SK-N-SH (cell line): Measurements from ENCODE around the gene PDE4D. TPM values are rescaled to one million over a fixed set of nuclear protein-coding genes. Genes with fewer than 3 reads are reported as not detected.

Source experiments
- CTCF ChIA-PET: fragments of 300-600, 350-600 bp; formaldehyde crosslinking; extraction: SDS; loops from one replicate; lab custom pipeline; 2021; lab: Yijun Ruan, JAX
- POLR2A ChIA-PET: fragments of 350-600 bp; sonication (Branson Sonifier 250); formaldehyde crosslinking; extraction: SDS; loops from one replicate; lab custom pipeline; 2020; ENCODE audit warnings: antibody characterized with exemption, inconsistent platforms; lab: Yijun Ruan, JAX
- DNase-seq: peaks from one replicate; pipeline ENCODE4 v3.0.0; 2012
- H2AFZ ChIP-seq: fragments of 200-600 bp; sonication (generic); 2 replicates; pipeline ENCODE4 v1.8.1; 2016; ENCODE audit warnings: antibody characterized with exemption, mild to moderate bottlenecking, low read depth
- H3F3A ChIP-seq: fragments of 200-600 bp; sonication (generic); replicated peaks from 2 replicates; pipeline ENCODE3; 2016; ENCODE audit warnings: antibody characterized with exemption, mild to moderate bottlenecking; ENCODE audit not compliant: insufficient read depth
- H3K27ac ChIP-seq, 2 experiments: fragments of 200-500 bp in 1 of 2; fragments of 200-600 bp in 1 of 2; sonication (Bioruptor generic) in 1 of 2; sonication (generic), shearing (Covaris generic) in 1 of 2; 2 replicates each; pipeline versions ENCODE4 v1.5.1 to v1.6.1; 2014 to 2016; ENCODE audit warnings: low read depth in 2 of 2, inconsistent platforms in 1 of 2, low read length in 1 of 2, mild to moderate bottlenecking in 1 of 2, mixed read lengths in 1 of 2
- H3K27me3 ChIP-seq: fragments of 200-600 bp; sonication (generic), shearing (Covaris generic); 2 replicates; pipeline ENCODE4 v1.6.1; 2016; ENCODE audit warnings: mixed run types; ENCODE audit not compliant: insufficient read depth
- H3K36me3 ChIP-seq, 2 experiments: fragments of 200-500 bp in 1 of 2; fragments of 200-600 bp in 1 of 2; sonication (Bioruptor generic) in 1 of 2; sonication (generic) in 1 of 2; replicated peaks in 1 of 2; 2 replicates each; pipeline versions ENCODE3 to v1.5.1; 2014 to 2016; ENCODE audit warnings: low read length in 1 of 2, mild to moderate bottlenecking in 1 of 2; ENCODE audit not compliant: insufficient read depth in 2 of 2, control insufficient read depth in 1 of 2
- H3K4me1 ChIP-seq, 2 experiments: fragments of 200-500 bp in 1 of 2; fragments of 200-600 bp in 1 of 2; sonication (Bioruptor generic) in 1 of 2; sonication (generic), shearing (Covaris generic) in 1 of 2; 2 replicates each; pipeline versions ENCODE4 v1.5.1 to v1.6.1; 2014 to 2016; ENCODE audit warnings: low read depth in 1 of 2, low read length in 1 of 2, mixed run types in 1 of 2; ENCODE audit not compliant: insufficient read depth in 2 of 2, control insufficient read depth in 1 of 2
- H3K4me2 ChIP-seq: fragments of 200-600 bp; sonication (generic), shearing (Covaris generic); 2 replicates; pipeline ENCODE4 v1.6.1; 2017; ENCODE audit warnings: mixed run types
- H3K4me3 ChIP-seq, 2 experiments: fragments of 200-500 bp in 1 of 2; fragments of 200-600 bp in 1 of 2; sonication (Bioruptor generic) in 1 of 2; sonication (generic), shearing (Covaris generic) in 1 of 2; 2 replicates each; pipeline versions ENCODE4 v1.5.1 to v1.8.1; 2014 to 2016; ENCODE audit warnings: low read depth in 2 of 2, inconsistent platforms in 1 of 2, low read length in 1 of 2, mild to moderate bottlenecking in 1 of 2, mixed read lengths in 1 of 2, moderate library complexity in 1 of 2
- H3K79me2 ChIP-seq: fragments of 200-600 bp; sonication (generic); 2 replicates; pipeline ENCODE4 v1.8.1; 2017; ENCODE audit warnings: mild to moderate bottlenecking; ENCODE audit not compliant: insufficient read depth
- H3K9ac ChIP-seq: fragments of 200-600 bp; sonication (generic); 2 replicates; pipeline ENCODE4 v1.6.1; 2017; ENCODE audit warnings: mixed run types
- H3K9me2 ChIP-seq: fragments of 200-600 bp; sonication (generic); 2 replicates; pipeline ENCODE4 v1.6.1; 2017; ENCODE audit warnings: mixed run types
- H3K9me3 ChIP-seq: fragments of 200-600 bp; sonication (generic); 2 replicates; pipeline ENCODE4 v1.6.1; 2017; ENCODE audit warnings: mixed run types, mild to moderate bottlenecking, moderate library complexity
- H4K20me1 ChIP-seq: fragments of 200-600 bp; sonication (generic); 2 replicates; pipeline ENCODE4 v1.6.1; 2017; ENCODE audit warnings: mild to moderate bottlenecking, mixed run types; ENCODE audit not compliant: insufficient read depth
- ELF1 ChIP-seq: IDR thresholded peaks from 2 replicates; pipeline ENCODE4 v1.4.0; 2012
- EZH2phosphoT487 ChIP-seq: fragments of 200-600 bp; sonication (generic); IDR thresholded peaks from 2 replicates; pipeline ENCODE4 v1.6.1; 2017; ENCODE audit warnings: low read depth, mixed run types, mild to moderate bottlenecking, antibody characterized with exemption, moderate library complexity, borderline replicate concordance
- FOSL2 ChIP-seq: IDR thresholded peaks from 2 replicates; pipeline ENCODE4 v1.4.0; 2012; ENCODE audit warnings: low read depth, mild to moderate bottlenecking, moderate library complexity, borderline replicate concordance
- JUND ChIP-seq: IDR thresholded peaks from 2 replicates; pipeline ENCODE4 v1.4.0; 2012
- MAX ChIP-seq: IDR thresholded peaks from 2 replicates; pipeline ENCODE4 v1.4.0; 2012; ENCODE audit warnings: low read depth
- MXI1 ChIP-seq: IDR thresholded peaks from 2 replicates; pipeline ENCODE4 v1.6.1; 2012; ENCODE audit warnings: mild to moderate bottlenecking, low read depth, low read length, improper control_type of control experiment
- NFIC ChIP-seq: IDR thresholded peaks from 2 replicates; pipeline ENCODE4 v1.4.0; 2012; ENCODE audit warnings: borderline replicate concordance
- RCOR1 ChIP-seq: fragments of 150-350 bp; IDR thresholded peaks from 2 replicates; pipeline ENCODE4 v1.6.1; 2017; ENCODE audit warnings: antibody characterized with exemption, low read length
- RXRA ChIP-seq: IDR thresholded peaks from 2 replicates; pipeline ENCODE4 v1.4.0; 2012; ENCODE audit warnings: low read depth, mild to moderate bottlenecking, borderline replicate concordance
- TAF1 ChIP-seq: IDR thresholded peaks from 2 replicates; pipeline ENCODE4 v1.6.1; 2012; ENCODE audit warnings: low read depth, mild to moderate bottlenecking, low read length, moderate library complexity, borderline replicate concordance
- USF1 ChIP-seq: IDR thresholded peaks from 2 replicates; pipeline ENCODE4 v1.4.0; 2012; ENCODE audit warnings: low read depth, borderline replicate concordance
- USF2 ChIP-seq: fragments of 150-350 bp; IDR thresholded peaks from 2 replicates; pipeline ENCODE4 v1.6.1; 2017; ENCODE audit warnings: antibody characterized with exemption, low read length, low read depth, borderline replicate concordance
- YY1 ChIP-seq: IDR thresholded peaks from 2 replicates; pipeline ENCODE4 v1.4.0; 2012; ENCODE audit warnings: low read depth, mild to moderate bottlenecking
- ZBTB33 ChIP-seq: IDR thresholded peaks from 2 replicates; pipeline ENCODE4 v1.4.0; 2012; ENCODE audit warnings: low read depth, borderline replicate concordance
- WGBS: methylation state at CpG from one replicate; pipeline ENCODE4 v1.1.6; 2017; ENCODE audit warnings: low lambda C conversion rate; 5-methylcytosine and 5-hydroxymethylcytosine counted together
- polyA plus RNA-seq, 3 experiments: library from polyadenylated mRNA; depleted of rRNA; stranded (reverse); fragments of >200 nt; gene quantifications; 2 replicates each; pipeline ENCODE4 v1.2.3, GENCODE V29; 2012

PDE4D gene
- polyA plus RNA-seq, 1 of the 3 experiments (the other 2 are of a cell fraction) = 2.4 TPM

- H3K27me3 ChIP-seq = no peaks in the 10 kb centered on the region
- H3K4me1 ChIP-seq = peaks cover 13 to 25% of the 10 kb centered on the region in 2 experiments; a peak in 3 of 4 replicates
- no peak overlapping the region for H3K4me2 ChIP-seq
- ChIA-PET POLR2A (no interaction called here), CTCF (interaction anchor here (1.3 to 1.6 kb wide), 3 partner anchors 9 to 411 kb away, joined by 3 to 5 read pairs (median 4); no protein-coding TSS in a partner anchor)
- H2AFZ ChIP-seq = no peak overlapping the region
- H3K9ac ChIP-seq = no peak overlapping the region
- H3K27ac ChIP-seq = no peak overlapping the region
- H3K4me3 ChIP-seq = no peak overlapping the region
- peaks cover 12% of the 10 kb centered on the region for H3F3A ChIP-seq
- no peaks in the 10 kb centered on the region for H3K9me3 ChIP-seq
- no peaks in the 10 kb centered on the region for H3K79me2 ChIP-seq
- WGBS = 75% methylated on average over 3 of the region's 3 CpGs
- no peaks in the 10 kb centered on the region for H4K20me1 ChIP-seq
- no peaks in the 10 kb centered on the region for H3K36me3 ChIP-seq
- H3K9me2 ChIP-seq = no peaks in the 10 kb centered on the region
- TF ChIP-seq FOSL2 = no peak
- TF ChIP-seq EZH2phosphoT487 = no peak
- no peak for TF ChIP-seq RCOR1
- TF ChIP-seq RXRA = no peak
- no peak for TF ChIP-seq TAF1
- no peak for TF ChIP-seq USF2
- no peak for DNase-seq
These were observed 101.9 kb downstream of the PDE4D start for GRCh38 chr5:59791617-59792016.

GRCh38 chr5:59790776-59791475, 102.6 kb downstream of the PDE4D start:
- 79% methylated on average over 9 of the region's 9 CpGs for WGBS
- POLR2A ChIA-PET = no interaction called here

More at GRCh38 chr5:59790776-59791475, 102.6 kb downstream of the PDE4D start:
- H3K9ac ChIP-seq = no peak overlapping the region
- H3K4me3 ChIP-seq = no peak overlapping the region
- peaks cover 19 to 28% of the 10 kb centered on the region in 2 experiments; a peak in 3 of 4 replicates for H3K4me1 ChIP-seq
- H3K4me2 ChIP-seq = no peak overlapping the region
- H3K36me3 ChIP-seq = no peaks in the 10 kb centered on the region
- H3F3A ChIP-seq = peaks cover 17% of the 10 kb centered on the region
- TF ChIP-seq RXRA = no peak
- TF ChIP-seq EZH2phosphoT487 = no peak
- no peak for TF ChIP-seq JUND
- no peak for TF ChIP-seq MAX
- TF ChIP-seq MXI1 = no peak
- no peak for TF ChIP-seq ELF1
- no peak for TF ChIP-seq ZBTB33
- no peak for TF ChIP-seq YY1
- no peak for TF ChIP-seq USF1
- TF ChIP-seq NFIC = no peak
- H3K9me3 ChIP-seq = no peaks in the 10 kb centered on the region
- no peak overlapping the region for H2AFZ ChIP-seq
- H3K79me2 ChIP-seq = no peaks in the 10 kb centered on the region
- CTCF ChIA-PET = interaction anchor here (1.3 to 7.0 kb wide), 5 partner anchors 10 to 603 kb away, joined by 3 to 25 read pairs (median 5); no protein-coding TSS in a partner anchor
- H4K20me1 ChIP-seq = no peaks in the 10 kb centered on the region
- H3K9me2 ChIP-seq = no peaks in the 10 kb centered on the region
- no peak for DNase-seq
- H3K27me3 ChIP-seq = no peaks in the 10 kb centered on the region
- H3K27ac ChIP-seq = no peak overlapping the region
